OCI-LY1 (cell line): Measurements from ENCODE around the gene APOBEC4.

Experiments
- H2AFZ ChIP-seq: fragments of 200-600 bp; sonication (generic), shearing (Covaris generic); 2 replicates; pipeline ENCODE4 v1.6.0; 2014; ENCODE audit warnings: antibody characterized with exemption, mild to moderate bottlenecking, low read length
- H3F3A ChIP-seq: fragments of 200-600 bp; sonication (generic), shearing (Covaris generic); 2 replicates; pipeline ENCODE4 v1.6.0; 2014; ENCODE audit warnings: mild to moderate bottlenecking, antibody characterized with exemption, low read length, moderate library complexity; ENCODE audit not compliant: insufficient read depth
- H3K27ac ChIP-seq: fragments of 200-600 bp; sonication (generic); 2 replicates; pipeline ENCODE4 v1.5.1; 2014; ENCODE audit warnings: low read length, mixed run types, mild to moderate bottlenecking, low read depth; ENCODE audit not compliant: poor library complexity, severe bottlenecking
- H3K27me3 ChIP-seq: fragments of 200-600 bp; sonication (generic); 2 replicates; pipeline ENCODE4 v1.6.0; 2014; ENCODE audit warnings: antibody characterized with exemption, mild to moderate bottlenecking, low read length, moderate library complexity; ENCODE audit not compliant: insufficient read depth
- H3K36me3 ChIP-seq: fragments of 200-600 bp; sonication (generic); 2 replicates; pipeline ENCODE4 v1.6.1; 2014; ENCODE audit warnings: mild to moderate bottlenecking, antibody characterized with exemption, low read length, moderate library complexity, mixed read lengths; ENCODE audit not compliant: insufficient read depth
- H3K4me1 ChIP-seq: fragments of 200-600 bp; sonication (generic); 2 replicates; pipeline ENCODE4 v1.5.1; 2014; ENCODE audit warnings: mild to moderate bottlenecking, low read length, moderate library complexity; ENCODE audit not compliant: insufficient read depth, severe bottlenecking
- H3K4me2 ChIP-seq: fragments of 200-600 bp; sonication (generic), shearing (Covaris generic); 2 replicates; pipeline ENCODE4 v1.6.1; 2014; ENCODE audit warnings: low read length
- H3K4me3 ChIP-seq: fragments of 200-600 bp; sonication (generic); 2 replicates; pipeline ENCODE4 v1.5.1; 2014; ENCODE audit warnings: low read length, low read depth, mild to moderate bottlenecking, mixed read lengths; ENCODE audit not compliant: poor library complexity, severe bottlenecking
- H3K79me2 ChIP-seq: fragments of 200-600 bp; shearing (Covaris generic); 2 replicates; pipeline ENCODE4 v1.6.1; 2016; ENCODE audit warnings: mixed run types, low read length, mixed read lengths; ENCODE audit not compliant: insufficient read depth
- H3K9ac ChIP-seq: fragments of 200-600 bp; sonication (generic), shearing (Covaris generic); 2 replicates; pipeline ENCODE4 v1.6.1; 2014; ENCODE audit warnings: mild to moderate bottlenecking, low read length, mixed read lengths
- H3K9me2 ChIP-seq: fragments of 200-600 bp; sonication (generic), shearing (Covaris generic); 2 replicates; pipeline ENCODE4 v1.6.1; 2014; ENCODE audit warnings: low read depth, mild to moderate bottlenecking, low read length, mixed read lengths
- H3K9me3 ChIP-seq: fragments of 200-600 bp; shearing (Covaris generic); 2 replicates; pipeline ENCODE4 v1.6.1; 2014; ENCODE audit warnings: low read length, mixed read lengths
- H4K20me1 ChIP-seq: fragments of 200-600 bp; sonication (generic), shearing (Covaris generic); 2 replicates; pipeline ENCODE4 v1.6.0; 2016; ENCODE audit warnings: mild to moderate bottlenecking, low read length; ENCODE audit not compliant: insufficient read depth
- EZH2 ChIP-seq: fragments of 200-600 bp; sonication (generic), shearing (Covaris generic); IDR thresholded peaks from 2 replicates; pipeline ENCODE4 v1.8.0; 2017; ENCODE audit warnings: borderline replicate concordance, mixed run types, mild to moderate bottlenecking, antibody characterized with exemption, low read length, moderate library complexity, mixed read lengths
- TF ChIP-seq, protein P1 (sequence below): fragments of 200-600 bp; sonication (generic), shearing (Covaris generic); IDR thresholded peaks from 2 replicates; pipeline ENCODE4 v1.5.1; 2017; ENCODE audit warnings: mild to moderate bottlenecking, antibody characterized with exemption, low read length, moderate library complexity, mixed read lengths

Gene APOBEC4

DNA sequence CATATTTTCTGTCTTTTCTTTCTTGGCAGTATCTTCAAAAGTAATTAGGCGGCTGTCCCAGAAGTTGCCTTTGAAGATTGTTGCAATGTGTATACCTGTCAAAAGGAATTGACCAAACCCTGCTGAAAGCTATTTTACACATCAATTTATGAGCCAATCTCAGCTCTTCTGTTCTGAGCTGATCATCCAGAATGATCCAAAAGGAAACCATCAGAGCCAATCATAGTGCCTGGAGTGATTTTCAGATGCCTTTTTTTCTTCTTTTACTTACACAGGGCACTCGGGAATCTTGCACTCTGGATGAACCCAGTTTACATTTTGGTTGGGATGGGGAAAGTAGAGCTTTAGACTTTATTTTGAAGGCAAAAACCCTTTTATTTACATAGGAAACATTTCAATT is 21.8 kb upstream of the APOBEC4 start:
- H3K27me3 ChIP-seq: no peaks in the 10 kb centered on the region
- no peak overlapping the region for H3K27ac ChIP-seq
- no peak overlapping the region for H3K9ac ChIP-seq
- no peaks in the 10 kb centered on the region for H3K79me2 ChIP-seq
- no peaks in the 10 kb centered on the region for H3K36me3 ChIP-seq
- no peak overlapping the region for H2AFZ ChIP-seq
- no peaks in the 10 kb centered on the region for H3K9me3 ChIP-seq
- no peak for TF ChIP-seq EZH2
- TF ChIP-seq, protein P1, sequence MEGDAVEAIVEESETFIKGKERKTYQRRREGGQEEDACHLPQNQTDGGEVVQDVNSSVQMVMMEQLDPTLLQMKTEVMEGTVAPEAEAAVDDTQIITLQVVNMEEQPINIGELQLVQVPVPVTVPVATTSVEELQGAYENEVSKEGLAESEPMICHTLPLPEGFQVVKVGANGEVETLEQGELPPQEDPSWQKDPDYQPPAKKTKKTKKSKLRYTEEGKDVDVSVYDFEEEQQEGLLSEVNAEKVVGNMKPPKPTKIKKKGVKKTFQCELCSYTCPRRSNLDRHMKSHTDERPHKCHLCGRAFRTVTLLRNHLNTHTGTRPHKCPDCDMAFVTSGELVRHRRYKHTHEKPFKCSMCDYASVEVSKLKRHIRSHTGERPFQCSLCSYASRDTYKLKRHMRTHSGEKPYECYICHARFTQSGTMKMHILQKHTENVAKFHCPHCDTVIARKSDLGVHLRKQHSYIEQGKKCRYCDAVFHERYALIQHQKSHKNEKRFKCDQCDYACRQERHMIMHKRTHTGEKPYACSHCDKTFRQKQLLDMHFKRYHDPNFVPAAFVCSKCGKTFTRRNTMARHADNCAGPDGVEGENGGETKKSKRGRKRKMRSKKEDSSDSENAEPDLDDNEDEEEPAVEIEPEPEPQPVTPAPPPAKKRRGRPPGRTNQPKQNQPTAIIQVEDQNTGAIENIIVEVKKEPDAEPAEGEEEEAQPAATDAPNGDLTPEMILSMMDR: no peak
- H3K4me1 ChIP-seq: no peaks in the 10 kb centered on the region
- no peaks in the 10 kb centered on the region for H3K9me2 ChIP-seq
- no peaks in the 10 kb centered on the region for H4K20me1 ChIP-seq
- H3F3A ChIP-seq: no peaks in the 10 kb centered on the region
- no peak overlapping the region for H3K4me3 ChIP-seq
- no peak overlapping the region for H3K4me2 ChIP-seq

DNA sequence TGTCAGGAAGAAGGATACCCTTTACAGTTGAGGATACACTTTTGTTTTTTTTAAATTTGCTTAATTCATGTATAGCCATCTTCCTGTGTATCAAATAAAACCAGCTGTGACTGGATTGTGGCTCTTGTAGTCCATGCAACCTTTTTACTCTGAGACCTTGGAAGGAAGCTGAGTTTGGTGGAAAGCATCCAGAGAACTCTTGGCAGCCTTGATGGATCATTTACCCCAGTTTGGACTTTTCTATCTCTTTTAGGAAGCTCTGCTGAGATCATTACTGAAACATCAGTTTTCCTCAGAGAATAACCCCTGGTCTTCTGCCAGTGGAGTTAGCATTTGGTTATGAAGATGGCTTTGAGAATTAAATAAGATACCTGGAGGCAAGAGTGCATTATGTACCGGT is 21.2 kb upstream of the APOBEC4 start:
- Histone ChIP-seq H3K9me2 (no peaks in the 10 kb centered on the region), H3K36me3 (no peaks in the 10 kb centered on the region), H4K20me1 (no peaks in the 10 kb centered on the region), H3K4me2 (no peak overlapping the region), H3K27me3 (no peaks in the 10 kb centered on the region), H3K9me3 (no peaks in the 10 kb centered on the region), H3K27ac (no peak overlapping the region), H3K4me1 (no peaks in the 10 kb centered on the region), H3K9ac (no peak overlapping the region), H3K4me3 (no peak overlapping the region), H3K79me2 (no peaks in the 10 kb centered on the region), H2AFZ (no peak overlapping the region), H3F3A (no peaks in the 10 kb centered on the region)
- TF ChIP-seq, protein P1: no peak
- no peak for TF ChIP-seq EZH2

DNA sequence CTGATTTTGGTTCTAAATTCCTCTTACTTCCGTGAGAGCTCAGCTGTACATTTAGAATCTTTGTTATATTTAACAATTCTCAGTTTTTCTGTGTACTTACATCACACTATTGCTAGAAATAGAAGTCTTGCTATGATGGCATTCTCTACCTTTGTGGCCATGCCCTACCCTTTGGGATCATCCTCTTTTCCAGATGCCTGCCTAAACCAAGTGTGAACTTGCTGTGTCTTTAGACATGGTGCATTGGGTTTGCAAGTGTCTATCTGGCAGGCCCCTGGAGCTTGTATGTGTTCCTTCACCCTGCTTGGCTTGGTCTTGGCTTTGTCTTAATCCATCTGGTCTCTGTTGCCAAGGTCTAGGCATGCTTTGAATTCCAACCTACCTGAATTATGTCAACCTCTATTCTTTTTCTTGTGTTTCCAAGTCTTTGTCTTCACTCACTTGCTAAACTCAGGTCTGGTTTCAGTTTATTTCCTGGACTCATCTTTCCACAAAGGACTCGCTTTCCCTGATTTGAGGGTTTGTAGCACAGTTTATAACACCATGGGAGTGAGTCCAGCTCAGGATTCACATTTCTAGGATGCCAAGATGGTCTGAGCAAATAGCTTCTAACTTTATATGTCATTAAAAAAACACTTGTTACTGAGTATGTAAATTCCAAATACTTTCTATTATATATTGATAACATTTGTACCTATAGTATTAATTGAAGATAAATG is 20.6 kb upstream of the APOBEC4 start:
- Histone ChIP-seq H3K9me3 (no peaks in the 10 kb centered on the region), H3K4me1 (no peaks in the 10 kb centered on the region), H3K9ac (no peak overlapping the region), H4K20me1 (no peaks in the 10 kb centered on the region), H2AFZ (no peak overlapping the region), H3K4me2 (no peak overlapping the region), H3K27ac (no peak overlapping the region), H3K79me2 (no peaks in the 10 kb centered on the region), H3K9me2 (no peaks in the 10 kb centered on the region), H3K36me3 (no peaks in the 10 kb centered on the region), H3K4me3 (no peak overlapping the region), H3K27me3 (no peaks in the 10 kb centered on the region), H3F3A (no peaks in the 10 kb centered on the region)
- no peak for TF ChIP-seq EZH2
- TF ChIP-seq, protein P1: no peak
